GM19239 (cell line): ENCODE measurements around the gene RIC8B.

Experiments
- DNase-seq: peaks from one replicate; pipeline ENCODE4 v3.0.0; 2011; ENCODE audit warnings: low spot score; ENCODE audit not compliant: insufficient read length
- FAIRE-seq: peaks from 2 replicates; lab custom pipeline; 2011; peaks lifted over from hg19 to GRCh38; lab: Jason Lieb, UNC

RIC8B gene

GRCh38 chr12:106863189-106863588, 88.7 kb downstream of the RIC8B start:
- DNase-seq = no peak
- no peak for FAIRE-seq

DNA sequence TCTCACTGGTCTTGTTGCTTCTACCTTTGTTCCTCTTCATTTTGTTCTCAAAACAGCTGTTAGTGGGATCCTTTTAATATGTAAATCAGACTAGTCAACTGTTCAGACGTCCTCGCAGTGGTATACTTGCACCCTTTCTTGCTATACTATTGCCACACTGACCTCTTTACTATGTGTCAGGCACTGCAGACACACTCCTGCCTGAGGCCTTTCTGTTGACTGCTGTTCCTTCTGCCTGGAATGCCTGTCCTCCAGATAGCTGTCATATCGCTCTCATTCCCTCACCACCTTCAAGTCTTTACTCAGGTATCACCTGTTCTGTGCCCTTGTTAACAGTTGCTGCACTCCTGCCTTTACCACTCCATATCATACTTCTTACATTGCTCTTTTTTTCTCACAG, 91.2 kb downstream of the RIC8B start:
- DNase-seq (no peak), FAIRE-seq (no peak)

DNA sequence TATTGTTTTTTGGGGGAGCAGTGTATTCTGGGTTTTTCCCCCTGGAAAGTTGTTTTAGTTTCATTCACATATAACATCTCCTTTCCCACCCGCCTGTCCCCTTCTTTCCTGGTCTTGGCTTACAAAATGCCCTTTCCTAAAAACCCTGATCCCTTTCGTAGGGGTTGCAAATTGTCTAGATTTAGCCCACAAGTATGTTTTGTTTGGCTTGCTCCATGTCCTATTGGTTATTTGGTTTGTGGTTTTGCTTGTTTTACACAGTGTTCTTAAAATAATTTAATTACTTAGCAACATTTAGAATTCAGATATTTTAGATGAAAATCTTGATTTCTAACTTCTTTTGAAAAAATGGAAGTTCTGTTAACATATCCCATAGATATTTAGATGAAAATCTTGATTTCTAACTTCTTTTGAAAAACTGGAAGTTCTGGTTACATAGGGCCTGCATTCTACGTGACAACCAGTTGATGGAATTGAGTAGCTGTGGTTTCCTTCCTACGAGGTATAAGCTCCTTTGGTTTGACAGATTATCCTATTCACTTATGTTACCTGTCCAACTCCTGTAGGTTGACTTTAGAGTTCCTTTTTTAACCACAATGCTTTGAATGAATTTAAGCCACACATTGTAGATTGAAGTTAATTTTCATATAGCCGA, 92.1 kb downstream of the RIC8B start:
- FAIRE-seq = no peak
- DNase-seq = no peak

DNA sequence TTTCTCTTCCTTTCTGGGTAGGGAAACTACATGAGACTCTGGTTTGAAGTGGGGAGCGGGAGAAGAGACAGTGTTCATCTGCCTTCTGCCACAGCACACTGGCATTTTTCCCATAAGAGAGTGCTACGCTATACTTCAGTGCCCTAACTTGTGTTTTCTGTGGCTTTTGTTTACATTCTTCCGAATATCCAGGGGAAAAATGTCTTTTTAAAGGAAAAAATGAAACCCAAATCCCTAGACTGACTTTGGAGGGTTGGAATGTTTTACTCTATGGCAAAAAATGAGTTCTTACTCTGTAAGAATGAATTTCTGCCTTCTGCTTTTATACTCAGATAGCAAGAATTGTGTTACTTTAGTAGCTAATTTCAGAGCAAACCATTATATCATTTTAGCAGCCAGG, 93.2 kb downstream of the RIC8B start:
- DNase-seq = no peak
- FAIRE-seq = no peak

DNA sequence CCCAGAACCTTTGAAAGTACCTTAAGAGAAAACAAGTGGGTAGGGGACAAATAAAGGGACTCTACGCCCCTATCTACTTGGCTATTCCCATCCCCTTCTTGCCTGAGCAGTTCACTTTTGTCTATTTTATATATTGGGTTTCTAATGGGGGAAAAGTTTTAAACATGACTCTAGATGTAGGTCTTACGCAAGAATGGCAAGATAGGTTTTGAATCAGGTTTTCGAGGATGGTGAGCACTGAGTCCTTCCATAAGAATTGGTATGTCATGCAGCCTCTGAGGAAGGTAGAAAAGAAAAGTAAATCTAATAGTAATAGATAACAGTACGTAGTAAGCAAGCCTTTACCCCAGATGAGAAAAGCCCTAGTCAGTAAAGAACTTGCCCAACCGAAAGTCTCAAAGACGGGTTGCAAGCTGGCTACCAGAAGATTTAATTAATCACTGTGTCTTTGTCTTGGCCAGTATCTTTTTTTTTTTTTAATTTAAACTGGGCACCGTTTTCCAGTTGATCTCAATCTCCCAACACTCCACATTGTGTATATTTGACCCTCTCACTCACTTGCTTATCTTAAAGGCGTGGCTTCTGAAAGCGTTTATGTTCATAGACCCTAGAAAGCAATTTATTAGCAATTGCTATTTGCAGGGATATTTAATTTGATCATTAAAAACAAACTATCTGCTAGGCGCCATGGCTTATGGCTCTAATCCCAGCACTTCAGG, 94.7 kb downstream of the RIC8B start:
- no peak for DNase-seq
- FAIRE-seq = no peak

GRCh38 chr12:106870116-106870515, 95.6 kb downstream of the RIC8B start:
- FAIRE-seq (no peak), DNase-seq (no peak)

GRCh38 chr12:106871477-106871876, 97.0 kb downstream of the RIC8B start:
- FAIRE-seq = no peak

DNA sequence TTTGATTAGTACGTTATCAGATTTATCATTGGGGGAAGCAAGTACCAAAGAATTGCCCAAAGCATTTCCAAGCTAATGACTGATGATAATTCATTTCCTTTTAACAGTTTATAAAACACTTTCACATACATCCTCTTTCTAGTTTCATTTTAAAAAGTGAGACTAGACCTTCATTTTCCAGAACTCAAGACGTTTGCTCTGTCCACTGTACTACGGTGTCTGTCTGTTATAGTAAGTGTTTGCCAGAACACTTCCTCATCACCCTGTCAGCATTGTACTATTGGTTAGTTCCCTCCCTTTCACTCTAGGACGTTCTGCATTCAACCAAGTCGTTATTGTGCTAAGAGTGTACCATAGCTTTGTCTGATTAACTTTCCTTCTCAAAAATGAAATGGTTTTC, 99.5 kb downstream of the RIC8B start:
- FAIRE-seq = peak; percentile 14
- DNase-seq = no peak

More at GRCh38 chr12:106871477-106871876, 97.0 kb downstream of the RIC8B start:
- no peak for DNase-seq

DNA sequence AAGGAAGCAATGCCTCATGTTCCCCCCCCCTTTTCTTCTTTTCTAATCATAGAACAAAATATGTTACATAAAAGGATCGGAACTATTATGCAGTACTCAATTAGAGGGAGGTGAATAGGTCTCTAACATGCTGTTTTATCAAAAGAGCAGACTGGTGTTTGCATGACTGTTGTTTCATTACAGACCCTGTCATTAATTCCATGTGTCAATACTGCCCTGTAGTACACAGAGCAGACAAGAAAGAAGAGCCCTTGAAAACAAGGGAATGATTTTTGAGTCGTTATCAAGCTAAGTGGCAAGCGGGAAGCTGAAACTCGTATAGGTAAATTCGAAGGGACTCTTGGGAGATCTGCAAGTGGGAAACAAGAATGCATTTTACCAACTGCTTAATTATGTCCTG, 104.3 kb downstream of the RIC8B start:
- DNase-seq (no peak), FAIRE-seq (no peak)

- FAIRE-seq (no peak), DNase-seq (no peak)
These were observed 105.1 kb downstream of the RIC8B start for GRCh38 chr12:106879612-106880011.

- FAIRE-seq (no peak), DNase-seq (no peak)
These were observed 108.9 kb downstream of the RIC8B start for GRCh38 chr12:106883426-106883825.

DNA sequence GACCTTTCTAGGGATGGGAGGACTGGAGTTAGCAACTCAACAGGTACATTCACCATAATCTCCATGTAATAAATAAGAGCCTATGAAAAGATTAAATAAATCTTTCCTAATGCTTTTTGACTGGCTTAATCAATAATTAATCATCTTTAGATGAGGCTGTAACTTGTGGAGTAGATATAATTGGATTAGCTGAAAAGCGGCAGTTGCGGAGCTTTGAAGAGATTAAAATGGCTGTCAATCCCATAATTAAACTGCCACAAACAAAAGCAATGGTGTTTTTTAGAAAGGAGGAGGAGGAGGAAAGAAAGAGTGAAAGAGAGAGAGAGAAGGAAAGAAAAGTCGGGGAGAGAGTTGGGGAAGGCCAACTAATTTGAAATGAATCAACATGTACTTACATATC, 110.5 kb downstream of the RIC8B start:
- no peak for FAIRE-seq
- DNase-seq = no peak

DNA sequence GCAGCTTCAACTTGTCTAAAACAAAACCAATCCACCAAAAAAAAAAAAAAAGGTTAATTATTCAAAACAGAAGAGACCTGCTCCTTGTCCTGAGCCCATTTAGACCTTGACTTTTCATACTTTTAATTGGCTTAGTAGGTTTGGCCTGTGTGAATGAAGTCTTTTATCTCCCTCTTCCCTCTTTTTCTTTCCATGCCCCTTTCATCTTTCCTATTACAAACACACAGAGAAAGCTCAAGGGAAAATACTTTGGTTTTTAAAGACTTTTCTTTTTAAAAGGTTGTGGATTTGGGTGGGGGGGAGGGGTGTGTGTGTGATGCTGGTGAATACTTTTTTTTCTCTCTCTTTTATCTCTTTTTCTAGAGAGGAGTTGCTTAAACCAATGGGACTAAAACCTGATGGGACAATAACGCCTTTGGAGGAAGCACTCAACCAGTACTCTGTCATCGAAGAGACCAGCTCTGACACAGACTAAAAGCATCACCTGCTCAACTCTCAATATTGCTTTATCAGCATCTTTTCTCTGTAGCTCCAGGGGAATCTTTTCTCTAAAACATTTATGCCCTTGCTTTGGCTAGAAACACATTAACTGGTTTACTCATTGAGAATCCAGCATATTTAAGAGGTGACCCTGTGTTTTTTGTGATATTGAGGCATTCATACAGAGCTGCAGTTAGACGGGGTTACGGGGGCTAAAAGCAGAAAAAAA, 111.2 kb downstream of the RIC8B start:
- FAIRE-seq (no peak), DNase-seq (no peak)

- FAIRE-seq = no peak
These were observed 112.5 kb downstream of the RIC8B start for GRCh38 chr12:106886932-106887331.

DNA sequence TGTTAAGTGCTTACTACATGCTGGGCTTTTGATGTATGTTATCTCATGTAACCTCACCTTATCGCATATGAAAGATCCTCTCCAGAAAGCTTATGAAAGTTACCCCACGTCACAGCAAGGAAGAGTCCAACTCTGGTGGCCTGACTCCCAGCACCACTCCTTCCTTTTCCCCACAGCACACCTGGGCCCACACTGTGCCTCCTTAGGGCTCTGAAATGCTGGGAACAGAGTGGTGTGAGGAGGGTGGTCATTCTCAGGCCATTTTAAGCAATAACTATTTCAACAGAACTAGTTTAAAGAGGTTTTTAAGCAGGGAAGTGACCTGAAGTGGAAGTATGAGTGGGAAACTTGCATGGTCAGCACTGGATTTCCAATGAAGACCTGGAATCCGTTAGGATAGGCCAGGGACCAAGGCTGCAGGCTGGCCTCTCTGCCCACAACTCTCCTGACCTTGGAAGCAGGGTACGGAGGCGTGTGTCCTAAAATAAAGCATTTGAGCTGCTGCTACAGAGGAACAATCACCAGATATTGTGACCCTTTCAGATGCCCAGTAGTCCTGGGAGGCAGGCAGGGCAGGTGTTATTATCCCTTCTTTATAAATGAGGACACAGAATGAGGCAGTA, 114.0 kb downstream of the RIC8B start:
- DNase-seq = no peak
- FAIRE-seq = no peak

More at GRCh38 chr12:106886932-106887331, 112.5 kb downstream of the RIC8B start:
- DNase-seq = no peak

DNA sequence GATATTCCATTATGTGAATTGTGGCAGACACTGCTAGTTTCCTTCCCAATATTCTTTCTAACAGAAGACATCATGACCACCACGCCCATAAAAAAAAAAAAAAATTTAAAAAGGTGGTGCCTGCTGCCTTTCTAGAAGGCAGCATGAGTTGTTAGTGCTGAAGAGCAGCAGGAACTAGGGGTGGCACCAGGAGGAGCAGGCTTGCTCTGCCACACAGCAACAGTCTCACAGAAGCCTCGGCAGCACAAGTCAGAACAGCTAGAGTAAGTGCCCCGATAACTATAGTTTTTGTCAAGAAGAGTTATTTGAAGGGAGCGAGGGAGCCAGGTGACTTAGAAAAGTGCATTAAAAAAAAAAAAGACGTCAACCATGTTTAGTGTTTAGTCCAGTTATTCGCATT, 114.8 kb downstream of the RIC8B start:
- FAIRE-seq = no peak
- DNase-seq = no peak

DNA sequence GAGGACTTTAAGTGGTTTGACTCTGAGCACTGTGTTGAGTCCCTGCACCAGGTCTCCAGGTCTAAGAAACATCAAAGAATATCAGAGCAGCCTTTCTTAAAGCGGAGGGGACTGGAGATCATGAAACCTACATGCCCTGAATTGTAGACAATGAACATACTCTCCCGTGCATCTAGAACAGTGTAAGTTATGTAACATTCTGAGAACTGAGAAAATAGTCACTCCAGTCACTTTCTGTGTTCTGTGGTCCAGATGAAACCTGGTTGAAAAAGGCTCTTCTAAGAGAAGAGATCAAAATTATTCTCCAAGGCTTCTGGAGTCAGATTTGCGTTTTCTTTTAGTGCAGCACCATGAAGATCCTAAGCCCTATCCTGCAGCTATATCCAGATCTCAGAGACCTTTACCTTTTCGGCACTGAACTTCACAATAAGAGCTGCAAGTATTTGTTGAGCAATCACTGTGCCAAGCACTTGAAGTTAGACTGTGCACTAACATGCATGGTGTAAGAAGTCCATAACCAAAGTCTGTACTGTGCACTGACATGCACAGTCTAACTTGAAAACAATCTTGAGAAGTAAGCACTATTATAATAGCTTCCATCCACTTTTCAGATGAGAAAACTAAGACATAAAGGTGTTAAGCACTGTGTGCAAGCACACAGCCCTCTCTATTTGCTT, 115.6 kb downstream of the RIC8B start:
- no peak for DNase-seq
- no peak for FAIRE-seq

GRCh38 chr12:106892075-106892474, 117.6 kb downstream of the RIC8B start:
- FAIRE-seq = no peak

DNA sequence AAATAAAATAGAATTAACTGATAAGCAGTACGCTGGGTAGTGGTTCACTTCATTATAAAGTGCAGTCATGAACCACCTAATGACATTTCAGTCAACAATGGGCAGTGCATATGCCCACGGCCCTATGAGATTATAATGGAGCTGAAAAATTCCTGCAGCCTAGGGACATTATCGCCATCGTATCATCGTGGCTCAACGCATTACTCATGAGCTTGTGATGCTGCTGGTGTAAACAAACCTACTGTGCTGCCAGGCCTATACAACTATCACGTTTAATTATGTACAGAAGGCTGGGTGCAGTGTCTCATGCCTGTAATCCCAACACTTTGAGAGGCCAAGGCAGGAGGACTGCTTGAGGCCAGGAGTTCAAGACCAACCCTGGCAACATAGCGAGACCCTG, 119.0 kb downstream of the RIC8B start:
- no peak for FAIRE-seq

More at GRCh38 chr12:106892075-106892474, 117.6 kb downstream of the RIC8B start:
- DNase-seq = no peak

GRCh38 chr12:106894774-106895173, 120.3 kb downstream of the RIC8B start:
- DNase-seq = no peak
- FAIRE-seq = no peak

More for the DNA sequence above, 119.0 kb downstream of the RIC8B start:
- DNase-seq = no peak
